Endothelial cell of umbilical vein (primary cell): ENCODE measurements around the gene NCAN.

Source experiments
- CTCF ChIP-seq, 2 donors: IDR thresholded peaks; 1 replicate in 1 of 2; 2 replicates in 1 of 2; pipeline ENCODE4 v1.5.1; 2011; ENCODE audit warnings: low read length in 2 of 2, mild to moderate bottlenecking in 2 of 2, moderate library complexity in 2 of 2, control low read depth in 1 of 2, inconsistent platforms in 1 of 2, low read depth in 1 of 2; ENCODE audit not compliant: insufficient read depth in 1 of 2; ENCODE audit errors: extremely low read depth in 1 of 2
- EZH2 ChIP-seq: IDR thresholded peaks from 2 replicates; pipeline ENCODE4 v1.6.1; 2012; ENCODE audit warnings: borderline replicate concordance, low read depth, mild to moderate bottlenecking, moderate library complexity, low read length, inconsistent platforms; ENCODE audit not compliant: severe bottlenecking
- FOS ChIP-seq: IDR thresholded peaks from 2 replicates; pipeline ENCODE4 v1.6.1; 2011; ENCODE audit warnings: mild to moderate bottlenecking, low read length, moderate library complexity, borderline replicate concordance; ENCODE audit not compliant: insufficient read depth
- MAX ChIP-seq: IDR thresholded peaks from 2 replicates; pipeline ENCODE4 v1.6.1; 2011; ENCODE audit not compliant: insufficient read depth, insufficient read length
- MYC ChIP-seq: IDR thresholded peaks from one replicate; pipeline ENCODE4 v1.6.1; 2011; ENCODE audit warnings: mild to moderate bottlenecking, low read depth, low read length
- POLR2A ChIP-seq: IDR thresholded peaks from 2 replicates; pipeline ENCODE4 v1.6.1; 2012; ENCODE audit warnings: low read depth, mild to moderate bottlenecking, control low read depth, low read length
- POLR2AphosphoS5 ChIP-seq: IDR thresholded peaks from 2 replicates; pipeline ENCODE4 v1.6.1; 2012; ENCODE audit warnings: low read depth, mild to moderate bottlenecking, control low read depth, low read length, moderate library complexity; ENCODE audit not compliant: insufficient read depth

- no peak for TF ChIP-seq FOS
- no peak for TF ChIP-seq CTCF (IDR thresholded peaks at IDR 0.05; ENCODE audit: extremely low read depth in 1 of 2, insufficient read depth in 1 of 2, low read depth in 1 of 2, low read length in 2 of 2)
- no peak for TF ChIP-seq MAX
- TF ChIP-seq POLR2A: no peak
- TF ChIP-seq EZH2: no peak
- no peak for TF ChIP-seq POLR2AphosphoS5
- no peak for TF ChIP-seq MYC
These were observed 4.8 kb upstream of the NCAN start for GRCh38 chr19:19206938-19207337.
